Adipose tissue (tissue), 3 donors: Measurements from ENCODE around the gene OLA1. TPM values are rescaled to one million over a fixed set of nuclear protein-coding genes. Genes with fewer than 3 reads are reported as not detected.

Experiments used
- H3K27ac ChIP-seq: one replicate; pipeline ENCODE4 v1.5.1; 2013; ENCODE audit warnings: low read depth, low read length
- WGBS, 3 donors: extraction: QIAGEN DNeasy Blood & Tissue Kit; methylation state at CpG; one replicate each; pipeline ENCODE4 v1.1.7; 2013; 5-methylcytosine and 5-hydroxymethylcytosine counted together
- polyA plus RNA-seq, 3 donors: library from polyadenylated mRNA; stranded (reverse); fragments of 200-250 nt; gene quantifications; one replicate each; pipeline ENCODE4 v1.2.3, GENCODE V29; 2013
- donor health status: healthy with polysubstance abuse.
- donor health status: Bipolar disorder and iron deficiency.
- donor health status: healthy.

OLA1 gene
- polyA plus RNA-seq, 3 donors = 52.5 to 57.4 (median 54.3) TPM

DNA sequence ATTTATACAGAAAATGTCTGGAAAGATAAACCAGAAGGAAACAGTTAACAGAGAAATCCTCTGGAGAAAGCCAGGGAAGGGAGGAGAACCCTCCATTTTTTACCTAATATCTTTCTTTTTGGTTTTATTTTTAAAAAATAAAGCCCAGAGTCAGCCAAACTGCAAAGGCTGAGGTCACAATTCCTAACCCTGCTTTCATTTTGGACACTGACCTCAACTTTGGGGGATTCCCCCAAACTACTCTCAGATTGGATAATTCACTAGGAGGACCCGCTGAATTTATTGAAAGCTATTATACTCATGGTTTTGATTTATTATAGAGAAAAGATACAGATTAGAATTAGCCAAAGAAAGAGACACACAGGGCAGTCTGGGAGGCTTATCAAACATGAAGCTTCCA is 189.9 kb downstream of the OLA1 start:
- 67 to 90% (median 89%) methylated on average over 1 of the region's 1 CpG for WGBS, 3 donors
- H3K27ac ChIP-seq = no peak overlapping the region

- 37 to 68% (median 49%) methylated on average over 2 of the region's 2 CpGs for WGBS, 3 donors
- no peak overlapping the region for H3K27ac ChIP-seq
Observed at GRCh38 chr2:174058026-174058425, 190.3 kb downstream of the OLA1 start.

GRCh38 chr2:174054926-174055325 is 193.4 kb downstream of the OLA1 start:
- 91 to 95% (median 95%) methylated on average over 8 of the region's 8 CpGs for whole genome bisulfite sequencing, 3 donors

DNA sequence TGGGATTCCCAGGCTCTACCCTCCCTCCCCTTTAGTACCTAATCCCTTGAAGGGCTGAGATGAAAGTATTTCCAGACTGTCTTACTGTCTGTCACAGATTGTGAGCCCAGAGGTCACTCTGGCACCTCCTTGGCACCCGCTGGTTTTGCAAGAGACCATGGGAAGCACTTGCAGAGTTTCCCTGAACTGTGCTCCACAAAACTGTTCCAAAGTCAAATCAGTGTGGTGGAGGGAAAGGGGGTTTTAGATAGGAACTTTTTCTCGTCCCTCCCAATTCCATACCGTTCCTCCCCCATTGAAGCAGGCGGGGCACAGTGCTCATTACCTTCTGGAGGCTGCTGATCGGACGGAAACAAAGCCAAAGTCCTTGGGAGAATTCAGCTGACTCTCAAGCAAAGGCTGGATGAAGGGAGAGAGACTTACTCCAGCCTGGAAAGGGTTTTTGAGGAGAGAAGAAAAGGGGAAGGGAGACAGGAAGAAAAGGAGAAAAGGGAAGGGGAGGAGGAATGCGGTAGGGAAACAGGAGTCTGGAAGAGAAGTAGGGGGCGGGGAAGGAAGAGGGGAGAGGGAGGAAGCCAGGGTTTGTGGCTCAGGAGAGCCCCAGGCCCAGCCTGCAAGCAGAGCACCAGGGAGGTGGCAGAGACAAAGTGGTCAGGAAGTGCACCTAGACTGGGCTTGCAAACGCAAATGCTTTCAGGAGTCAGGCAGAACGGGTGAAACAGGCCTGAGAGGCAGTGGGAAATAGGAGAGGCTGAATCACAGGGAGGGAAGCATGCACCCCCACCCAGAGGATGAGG is 194.8 kb downstream of the OLA1 start:
- no peak overlapping the region for H3K27ac ChIP-seq
- WGBS, 3 donors = 38 to 56% (median 40%) methylated on average over 10 of the region's 10 CpGs

More at GRCh38 chr2:174054926-174055325, 193.4 kb downstream of the OLA1 start:
- no peak overlapping the region for H3K27ac ChIP-seq

GRCh38 chr2:174052584-174052976 is 195.8 kb downstream of the OLA1 start:
- WGBS, 3 donors = 52 to 76% (median 61%) methylated on average over 3 of the region's 3 CpGs
- H3K27ac ChIP-seq = no peak overlapping the region

GRCh38 chr2:174051741-174052583 is 196.4 kb downstream of the OLA1 start:
- 62 to 75% (median 68%) methylated on average over 13 of the region's 13 CpGs for WGBS, 3 donors

GRCh38 chr2:174051068-174051467 is 197.3 kb downstream of the OLA1 start:
- no peak overlapping the region for H3K27ac ChIP-seq
- WGBS, 3 donors = 87 to 90% (median 89%) methylated on average over 4 of the region's 4 CpGs

More at GRCh38 chr2:174051741-174052583, 196.4 kb downstream of the OLA1 start:
- H3K27ac ChIP-seq = no peak overlapping the region

- no peak overlapping the region for H3K27ac ChIP-seq
- 76 to 86% (median 83%) methylated on average over 2 of the region's 2 CpGs for WGBS, 3 donors
Observed at GRCh38 chr2:174049895-174050294, 198.4 kb downstream of the OLA1 start.

DNA sequence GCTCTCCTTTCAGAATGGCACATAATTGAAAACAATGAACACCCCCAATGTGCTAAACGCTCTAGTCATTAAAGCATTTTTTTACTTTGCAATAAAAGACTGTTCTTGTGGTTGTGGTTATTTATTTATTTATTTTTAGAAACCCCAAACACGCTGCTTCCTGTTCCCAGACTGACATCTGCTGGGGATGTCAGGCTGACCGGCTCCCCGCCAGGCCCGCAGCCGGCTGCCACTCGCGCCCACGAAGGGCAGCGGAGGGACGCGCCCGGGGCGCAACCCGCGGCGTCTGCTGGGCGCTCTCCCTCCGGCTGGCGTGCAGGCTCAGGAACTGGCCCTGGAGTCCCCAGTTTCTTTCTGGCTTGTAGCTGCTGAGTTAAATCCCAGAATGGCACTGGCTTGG is 200.1 kb downstream of the OLA1 start:
- 86 to 94% (median 86%) methylated on average over 20 of the region's 20 CpGs for WGBS, 3 donors

DNA sequence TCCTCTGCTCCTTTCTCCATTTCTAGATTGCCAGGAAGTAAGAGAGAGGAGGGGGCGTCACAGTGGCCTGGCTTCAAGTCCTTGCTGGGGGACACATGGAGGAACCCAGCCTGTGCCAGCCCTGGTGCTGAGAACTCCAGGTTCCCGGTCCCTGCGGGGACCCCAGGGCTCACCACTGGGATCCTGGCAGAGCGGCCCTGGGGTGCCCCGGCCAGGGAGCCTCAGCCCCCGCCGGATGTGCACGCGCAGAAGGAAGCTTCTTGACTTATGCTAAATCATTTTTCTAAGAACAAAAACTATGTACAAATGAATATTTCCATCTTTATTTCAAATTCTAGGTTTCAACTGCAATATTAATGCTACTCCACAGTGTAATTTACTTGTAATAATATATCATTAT is 200.6 kb downstream of the OLA1 start:
- WGBS, 3 donors = 79 to 86% (median 82%) methylated on average over 9 of the region's 9 CpGs
- no peak overlapping the region for H3K27ac ChIP-seq

More for the DNA sequence above, 200.1 kb downstream of the OLA1 start:
- no peak overlapping the region for H3K27ac ChIP-seq

DNA sequence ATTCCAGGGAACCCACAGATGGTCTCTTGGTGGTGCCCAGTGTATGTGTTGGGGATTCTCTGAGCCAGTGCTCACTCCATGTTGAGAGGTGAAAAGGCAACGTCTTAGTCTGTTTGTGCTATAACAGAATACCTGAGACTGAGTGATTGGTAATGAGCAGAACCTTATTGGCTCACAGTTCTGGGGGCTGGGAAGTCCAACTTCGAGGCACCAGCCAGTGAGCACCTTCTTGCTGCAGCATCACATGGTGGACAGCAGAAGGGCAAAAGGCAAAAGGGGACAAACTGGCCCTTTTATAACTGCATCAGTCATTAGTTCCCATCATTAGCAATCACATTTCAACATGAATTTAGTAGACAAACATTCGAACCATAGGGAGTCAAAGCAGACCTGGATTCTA is 202.2 kb downstream of the OLA1 start:
- 78 to 92% (median 90%) methylated on average over 3 of the region's 3 CpGs for WGBS, 3 donors
- H3K27ac ChIP-seq = no peak overlapping the region

GRCh38 chr2:174044556-174044955 is 203.8 kb downstream of the OLA1 start:
- peak overlapping the region; percentile 14 for H3K27ac ChIP-seq
- WGBS, 3 donors = 85 to 91% (median 85%) methylated on average over 3 of the region's 3 CpGs

GRCh38 chr2:174040417-174040701 is 208.0 kb downstream of the OLA1 start:
- WGBS, 3 donors = 84 to 95% (median 92%) methylated on average over 2 of the region's 2 CpGs

DNA sequence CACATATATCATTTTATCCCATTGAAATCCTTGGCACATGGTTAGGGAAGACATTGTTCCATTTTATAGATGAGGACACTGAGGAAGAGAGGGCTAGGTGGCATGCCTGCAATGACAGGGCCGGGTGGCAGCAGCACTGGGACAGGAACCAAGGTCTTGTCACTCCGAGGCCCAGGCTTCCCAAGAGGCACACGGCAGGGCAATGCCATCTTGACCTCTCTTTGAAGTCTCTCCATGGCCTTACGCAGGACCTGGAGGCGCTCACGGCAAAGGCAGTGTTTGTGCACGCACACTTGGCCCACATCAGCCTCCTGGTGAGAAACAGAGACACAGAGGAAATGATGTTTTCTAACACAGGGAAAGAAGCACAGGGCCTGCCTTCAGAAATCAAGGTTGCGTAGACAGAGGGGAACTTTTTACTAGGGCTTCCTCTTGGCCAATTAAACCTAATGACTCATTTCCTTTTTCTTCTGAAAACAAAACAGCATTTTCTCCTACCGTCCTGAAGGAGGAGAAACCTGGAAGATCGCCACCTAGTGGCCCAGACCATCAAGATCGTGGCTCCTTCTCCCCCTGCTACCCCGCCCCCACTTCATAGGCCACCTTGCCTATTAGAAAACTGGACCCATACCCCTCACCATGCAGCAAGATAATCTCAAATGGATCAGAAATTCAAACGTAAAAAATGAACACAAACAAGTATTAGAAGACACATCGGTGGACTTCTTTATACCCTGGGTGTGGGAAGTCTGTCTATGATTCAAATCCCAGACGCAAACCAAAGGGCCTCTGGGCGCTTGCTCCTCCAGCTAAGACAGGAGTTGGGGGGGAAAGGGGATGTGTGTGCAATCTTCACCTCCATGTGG is 208.5 kb downstream of the OLA1 start:
- peak overlapping the region; percentile 60 for H3K27ac ChIP-seq
- 20 to 28% (median 21%) methylated on average over 16 of the region's 16 CpGs for WGBS, 3 donors

More at GRCh38 chr2:174040417-174040701, 208.0 kb downstream of the OLA1 start:
- H3K27ac ChIP-seq = no peak overlapping the region

DNA sequence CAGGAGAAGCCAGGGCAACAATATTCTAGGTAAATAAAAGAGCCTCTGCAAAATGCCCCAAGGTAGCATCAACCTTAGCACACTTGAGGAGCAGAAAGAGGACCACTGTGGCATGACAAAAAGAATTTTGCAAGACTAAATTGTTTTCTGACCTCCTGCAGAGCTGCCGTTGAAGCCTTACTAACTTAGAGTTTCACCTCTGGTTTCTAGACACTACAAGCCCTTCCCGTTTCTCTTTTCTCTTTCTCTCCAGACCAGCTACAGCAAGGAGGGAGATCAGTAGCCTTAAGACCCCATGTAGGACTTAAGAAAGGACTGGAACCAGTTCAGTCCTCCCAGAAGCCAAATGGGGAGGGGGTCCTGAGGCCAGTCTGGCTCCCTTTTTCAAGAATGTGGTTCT is 209.9 kb downstream of the OLA1 start:
- WGBS, 3 donors = 68 to 88% (median 75%) methylated on average over 2 of the region's 2 CpGs
- H3K27ac ChIP-seq = no peak overlapping the region

DNA sequence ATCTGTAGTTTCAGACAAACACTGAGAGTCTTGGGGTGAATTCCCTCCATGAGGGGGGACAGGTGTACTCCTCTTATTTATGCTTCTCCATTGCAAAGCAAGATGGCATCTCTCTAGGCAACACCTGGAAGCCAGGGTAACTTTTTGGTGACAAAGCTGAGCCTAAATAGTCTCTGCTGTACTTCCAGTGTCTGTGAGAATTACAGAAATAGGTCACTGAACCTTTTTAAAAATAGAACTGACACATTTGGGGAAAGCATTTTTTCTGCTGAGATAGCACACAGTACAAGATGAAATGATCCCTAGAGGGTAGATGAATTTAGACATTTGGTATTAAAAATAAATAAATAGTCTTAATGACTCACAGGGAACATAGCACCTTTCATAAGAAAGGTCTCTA is 211.5 kb downstream of the OLA1 start:
- H3K27ac ChIP-seq = no peak overlapping the region

DNA sequence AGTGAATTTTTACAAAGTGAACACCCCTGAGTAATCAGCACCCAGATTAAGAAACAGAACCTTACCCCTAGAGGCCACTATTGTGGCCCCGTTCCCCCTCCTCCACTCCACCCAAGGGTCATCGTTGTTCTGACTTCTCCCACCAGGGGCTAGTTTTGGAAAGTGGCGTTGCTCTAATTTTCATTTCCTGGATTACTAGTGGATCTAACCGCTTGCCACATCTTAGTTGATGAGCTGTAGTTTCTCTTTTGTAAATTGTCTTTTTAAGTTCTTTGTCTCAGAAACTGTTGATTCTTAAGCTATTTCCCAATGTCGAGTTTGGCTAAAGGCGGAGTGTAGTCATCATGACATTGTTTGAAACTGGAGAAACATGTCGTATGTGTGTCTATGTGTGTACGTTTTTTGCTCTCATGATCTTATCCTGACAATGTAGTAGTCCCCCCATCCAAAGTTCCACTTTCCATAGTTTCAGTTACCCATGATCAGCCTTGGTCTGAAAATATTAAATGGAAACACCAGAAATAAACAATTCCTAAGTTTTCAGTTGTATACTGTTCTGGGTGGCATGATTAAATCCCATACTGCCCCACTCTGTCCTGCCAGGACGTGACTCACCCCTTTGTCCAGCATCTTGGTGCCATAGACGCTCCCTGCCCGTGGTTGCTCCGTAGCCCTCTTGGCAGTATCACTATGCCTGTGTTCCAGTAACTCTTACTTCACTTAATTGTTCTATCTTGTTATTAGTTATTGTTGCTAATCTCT is 212.2 kb downstream of the OLA1 start:
- 51 to 76% (median 54%) methylated on average over 12 of the region's 12 CpGs for WGBS, 3 donors
- no peak overlapping the region for H3K27ac ChIP-seq

GRCh38 chr2:174035117-174035635 is 213.2 kb downstream of the OLA1 start:
- H3K27ac ChIP-seq = no peak overlapping the region
- 84 to 87% (median 85%) methylated on average over 3 of the region's 3 CpGs for WGBS, 3 donors
